SU-DHL-6 (cell line): ENCODE data around the gene NQO2.

Experiments
- CTCF ChIP-seq: fragments of 200-600 bp; sonication (generic); IDR thresholded peaks from one replicate; pipeline ENCODE4 v1.5.1; 2017; ENCODE audit warnings: antibody characterized with exemption, mild to moderate bottlenecking, low read length, moderate library complexity; ENCODE audit not compliant: insufficient read depth, poor library complexity, severe bottlenecking
- EZH2phosphoT487 ChIP-seq: fragments of 200-600 bp; sonication (generic), shearing (Covaris generic); conservative IDR thresholded peaks from 2 replicates; pipeline ENCODE4 v1.6.1; 2018; ENCODE audit warnings: mild to moderate bottlenecking, antibody characterized with exemption, low read length, moderate library complexity, mixed read lengths

- TF ChIP-seq CTCF (no peak), EZH2phosphoT487 (no peak)
Observed at GRCh38 chr6:3041147-3041546, 41.5 kb downstream of the NQO2 start.
